Esophagus squamous epithelium (tissue), 4 donors: ENCODE results near the gene KCNMA1.

ENCODE experiments used
- POLR2A ChIP-seq, 4 donors: fragments of 450-650 bp; IDR thresholded peaks; one replicate each; pipeline ENCODE4 v1.6.1; 2017; ENCODE audit warnings: antibody characterized with exemption in 4 of 4, mild to moderate bottlenecking in 4 of 4, moderate library complexity in 3 of 4
- TF ChIP-seq, protein P1 (sequence below), 6 experiments: fragments of 450-650 bp in 4 of 6; fragments of 200-600 bp in 2 of 6; sonication (generic) in 2 of 6; IDR thresholded peaks; one replicate each; pipeline ENCODE4 v1.5.1; 2016 to 2019; ENCODE audit warnings: antibody characterized with exemption in 6 of 6, mild to moderate bottlenecking in 4 of 6, moderate library complexity in 4 of 6

DNA sequence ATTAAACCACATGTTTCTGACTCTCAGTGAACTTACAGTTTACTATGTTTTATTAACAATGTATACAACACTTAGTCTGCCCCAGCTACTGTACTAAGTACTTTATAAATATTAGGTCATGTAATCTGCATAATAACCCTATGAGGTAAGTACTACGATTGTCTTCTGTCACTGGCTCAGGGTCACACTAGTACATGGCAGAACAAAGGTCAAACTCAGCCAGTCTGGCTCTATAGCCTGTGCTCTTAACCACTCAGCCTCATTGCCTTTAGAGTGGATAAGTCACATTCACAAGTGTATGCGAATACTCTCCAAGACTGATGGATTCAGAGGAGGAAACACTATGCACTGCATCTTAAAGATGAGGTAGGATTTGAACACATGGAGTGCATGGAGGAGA is 252.3 kb downstream of the KCNMA1 start:
- TF ChIP-seq, protein P1, sequence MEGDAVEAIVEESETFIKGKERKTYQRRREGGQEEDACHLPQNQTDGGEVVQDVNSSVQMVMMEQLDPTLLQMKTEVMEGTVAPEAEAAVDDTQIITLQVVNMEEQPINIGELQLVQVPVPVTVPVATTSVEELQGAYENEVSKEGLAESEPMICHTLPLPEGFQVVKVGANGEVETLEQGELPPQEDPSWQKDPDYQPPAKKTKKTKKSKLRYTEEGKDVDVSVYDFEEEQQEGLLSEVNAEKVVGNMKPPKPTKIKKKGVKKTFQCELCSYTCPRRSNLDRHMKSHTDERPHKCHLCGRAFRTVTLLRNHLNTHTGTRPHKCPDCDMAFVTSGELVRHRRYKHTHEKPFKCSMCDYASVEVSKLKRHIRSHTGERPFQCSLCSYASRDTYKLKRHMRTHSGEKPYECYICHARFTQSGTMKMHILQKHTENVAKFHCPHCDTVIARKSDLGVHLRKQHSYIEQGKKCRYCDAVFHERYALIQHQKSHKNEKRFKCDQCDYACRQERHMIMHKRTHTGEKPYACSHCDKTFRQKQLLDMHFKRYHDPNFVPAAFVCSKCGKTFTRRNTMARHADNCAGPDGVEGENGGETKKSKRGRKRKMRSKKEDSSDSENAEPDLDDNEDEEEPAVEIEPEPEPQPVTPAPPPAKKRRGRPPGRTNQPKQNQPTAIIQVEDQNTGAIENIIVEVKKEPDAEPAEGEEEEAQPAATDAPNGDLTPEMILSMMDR (IDR thresholded peaks at IDR 0.05), result no peak
- no peak for TF ChIP-seq POLR2A (IDR thresholded peaks at IDR 0.05)
